ENCODE results near the gene MALRD1.

The MALRD1 gene

GRCh38 chr10:19408924-19409323 lies 360.3 kb downstream of the MALRD1 start:
- no peak for FAIRE-seq

- no peak for FAIRE-seq
These were observed 362.5 kb downstream of the MALRD1 start for GRCh38 chr10:19411119-19411518.

GRCh38 chr10:19412531-19412930 lies 363.9 kb downstream of the MALRD1 start:
- no peak for FAIRE-seq

- FAIRE-seq: no peak
These were observed 367.6 kb downstream of the MALRD1 start for GRCh38 chr10:19416164-19416563.

- FAIRE-seq: no peak
These were observed 369.1 kb downstream of the MALRD1 start for GRCh38 chr10:19417740-19418139.

- no peak for FAIRE-seq
These were observed 373.1 kb downstream of the MALRD1 start for GRCh38 chr10:19421674-19422073.

GRCh38 chr10:19426034-19426433 lies 377.4 kb downstream of the MALRD1 start:
- no peak for FAIRE-seq

- no peak for FAIRE-seq
These were observed 383.2 kb downstream of the MALRD1 start for GRCh38 chr10:19431622-19432351.

- no peak for FAIRE-seq
These were observed 401.3 kb downstream of the MALRD1 start for GRCh38 chr10:19449860-19450259.

- no peak for FAIRE-seq
These were observed 402.8 kb downstream of the MALRD1 start for GRCh38 chr10:19451356-19451755.

GRCh38 chr10:19451937-19452336 lies 403.3 kb downstream of the MALRD1 start:
- FAIRE-seq: no peak

GRCh38 chr10:19453967-19454366 lies 405.4 kb downstream of the MALRD1 start:
- no peak for FAIRE-seq

GRCh38 chr10:19461588-19461987 lies 413.0 kb downstream of the MALRD1 start:
- FAIRE-seq: no peak

- FAIRE-seq: no peak
These were observed 418.1 kb downstream of the MALRD1 start for GRCh38 chr10:19466709-19467108.

GRCh38 chr10:19468413-19468812 lies 419.8 kb downstream of the MALRD1 start:
- no peak for FAIRE-seq

GRCh38 chr10:19469521-19469920 lies 420.9 kb downstream of the MALRD1 start:
- FAIRE-seq: no peak

GRCh38 chr10:19479854-19480253 lies 431.3 kb downstream of the MALRD1 start:
- no peak for FAIRE-seq

- FAIRE-seq: no peak
These were observed 431.8 kb downstream of the MALRD1 start for GRCh38 chr10:19480353-19480752.

- no peak for FAIRE-seq
These were observed 434.8 kb downstream of the MALRD1 start for GRCh38 chr10:19483421-19483820.

- no peak for FAIRE-seq
These were observed 440.1 kb downstream of the MALRD1 start for GRCh38 chr10:19488592-19489280.

GRCh38 chr10:19491166-19491565 lies 442.6 kb downstream of the MALRD1 start:
- FAIRE-seq: no peak

- no peak for FAIRE-seq
These were observed 445.3 kb downstream of the MALRD1 start for GRCh38 chr10:19493917-19494316.

- FAIRE-seq: no peak
These were observed 448.4 kb downstream of the MALRD1 start for GRCh38 chr10:19497026-19497425.

Data from islet of Langerhans (tissue), 1 donor.